Raji (cell line): ENCODE measurements around the gene ASAP2.

ENCODE experiments used
- POLR2A ChIP-seq: IDR thresholded peaks from 2 replicates; pipeline ENCODE4 v1.6.1; 2011; ENCODE audit warnings: low read depth, low read length, control low read depth; ENCODE audit not compliant: insufficient read depth

Gene ASAP2

DNA sequence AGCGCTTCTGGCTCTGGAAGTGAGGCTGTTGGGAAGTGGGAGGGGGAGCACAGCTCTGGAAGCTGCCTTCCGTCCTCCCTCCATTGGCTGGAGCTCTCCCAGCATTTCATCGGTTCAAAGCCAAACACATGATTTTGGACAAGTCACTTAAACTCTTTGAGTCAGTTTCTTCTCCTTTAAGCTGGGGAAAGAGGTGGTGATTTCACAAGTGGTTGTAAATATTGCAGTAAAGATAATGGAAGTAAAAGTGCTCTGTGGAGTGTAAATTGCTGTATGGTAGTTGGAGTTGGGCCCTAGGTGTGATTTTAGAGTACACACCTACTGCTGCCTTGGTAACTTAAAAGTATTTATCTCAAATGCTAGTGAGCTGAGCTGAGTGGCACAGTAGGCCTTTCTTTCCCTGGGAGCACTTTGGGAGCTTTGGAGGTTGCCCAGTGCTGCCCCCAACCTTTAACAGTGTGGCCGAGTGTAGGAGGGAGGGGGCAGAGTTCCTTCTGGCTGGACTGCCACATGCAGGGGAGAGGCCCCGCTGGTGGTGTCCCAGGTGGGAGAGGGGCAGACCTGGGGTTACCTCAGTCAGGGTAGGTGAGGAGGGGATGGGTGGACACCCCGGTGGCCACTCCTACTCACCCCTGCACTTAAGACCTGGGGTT is 54.7 kb downstream of the ASAP2 start:
- no peak for TF ChIP-seq POLR2A

- TF ChIP-seq POLR2A: no peak
Observed at GRCh38 chr2:9262671-9263171, 56.1 kb downstream of the ASAP2 start.

GRCh38 chr2:9263428-9263827 is 56.8 kb downstream of the ASAP2 start:
- TF ChIP-seq POLR2A: no peak

DNA sequence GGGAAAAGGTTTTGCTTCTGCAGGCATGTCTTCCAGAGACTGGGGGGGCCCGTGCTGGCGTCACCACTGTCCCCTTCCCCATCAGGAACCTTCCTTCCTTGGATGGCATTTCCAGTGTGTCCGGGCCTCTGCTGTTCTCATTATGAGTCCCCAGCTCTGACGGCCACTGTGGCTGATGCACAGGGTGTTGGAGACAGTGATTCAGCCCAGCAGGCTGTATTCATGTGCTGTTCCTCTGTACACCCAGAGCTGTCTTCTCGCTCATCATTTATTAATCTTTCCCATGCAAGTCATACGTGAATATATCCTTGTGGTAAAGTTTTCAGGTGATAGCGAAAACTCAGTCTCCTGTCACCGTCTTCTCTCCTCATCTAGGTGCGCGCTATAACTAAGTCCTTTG is 57.7 kb downstream of the ASAP2 start:
- TF ChIP-seq POLR2A: no peak

GRCh38 chr2:9266711-9267110 is 60.1 kb downstream of the ASAP2 start:
- no peak for TF ChIP-seq POLR2A

DNA sequence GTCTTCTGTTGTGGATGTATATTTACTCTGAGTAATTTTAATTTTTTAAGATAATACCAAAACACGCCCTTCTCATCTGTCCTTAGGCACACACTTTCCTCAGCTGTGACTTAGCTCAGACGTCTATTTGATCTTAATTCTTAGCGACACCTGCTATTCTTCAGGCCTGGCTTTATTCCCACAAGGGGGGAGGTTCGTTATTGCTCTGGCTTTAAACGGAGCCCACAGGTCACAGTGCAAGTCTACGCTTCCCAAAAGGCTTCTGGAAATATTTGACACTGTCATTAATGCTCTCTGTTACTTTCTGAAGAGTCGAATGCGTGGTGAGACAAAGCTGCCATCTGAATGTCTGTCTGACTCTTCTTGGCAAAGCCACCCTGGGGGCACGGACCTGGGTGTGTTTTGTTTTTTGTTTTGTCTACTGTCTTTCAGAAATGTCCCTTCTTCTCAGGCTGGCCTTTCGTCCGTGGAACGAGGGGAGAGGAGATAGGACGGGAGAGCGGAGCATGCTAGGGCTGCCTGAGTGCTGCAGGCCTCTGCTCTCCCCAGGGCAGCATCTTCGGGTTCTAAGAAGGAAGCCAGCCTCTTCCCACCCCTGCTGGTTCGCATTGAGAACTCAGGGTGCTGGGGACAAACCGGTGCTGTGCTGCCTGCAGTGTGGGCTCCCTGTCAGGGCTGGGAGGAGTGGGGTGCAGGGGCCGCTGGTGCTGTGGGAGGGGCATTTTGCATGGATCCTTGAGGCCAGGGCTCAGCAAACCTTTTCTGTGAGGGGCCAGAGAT is 61.9 kb downstream of the ASAP2 start:
- no peak for TF ChIP-seq POLR2A

DNA sequence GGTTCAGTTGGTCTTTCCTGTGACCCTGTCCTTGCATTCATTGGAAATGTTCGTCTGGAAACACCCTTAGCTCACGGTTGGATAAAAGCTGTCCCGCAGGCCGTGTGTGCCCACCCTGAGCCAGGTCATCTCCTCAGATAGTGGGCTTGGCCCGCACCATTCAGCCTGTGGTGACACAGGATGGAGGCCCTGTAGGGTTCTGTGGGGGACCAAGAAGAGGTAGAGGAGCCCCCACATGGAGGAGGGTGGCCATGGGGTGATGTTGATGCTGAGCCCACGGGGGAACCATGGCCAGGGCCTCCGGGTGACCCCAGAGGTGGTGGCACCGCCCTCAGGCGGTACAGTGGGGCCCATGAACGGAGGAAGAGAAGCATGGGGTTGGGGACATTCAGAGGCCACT is 62.7 kb downstream of the ASAP2 start:
- no peak for TF ChIP-seq POLR2A

GRCh38 chr2:9269695-9270360 is 63.2 kb downstream of the ASAP2 start:
- no peak for TF ChIP-seq POLR2A

DNA sequence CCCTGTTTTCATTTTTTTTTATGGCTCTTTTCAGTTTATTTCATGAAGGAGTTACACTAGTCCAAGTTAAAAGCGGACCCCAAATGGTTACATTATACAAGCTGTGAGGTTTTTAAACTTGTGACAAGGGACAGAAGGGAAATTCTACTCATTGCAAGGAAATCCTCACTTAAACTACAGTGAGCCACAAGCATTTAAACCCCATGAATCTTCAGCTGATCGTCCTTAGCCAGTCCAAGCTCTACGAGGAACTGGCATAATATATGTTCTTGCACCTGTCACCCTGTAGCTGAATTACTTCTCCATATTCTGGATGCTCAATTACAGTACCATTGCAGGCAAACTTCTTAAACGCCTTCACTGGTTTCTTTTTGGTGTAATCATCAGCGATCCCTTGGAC is 64.5 kb downstream of the ASAP2 start:
- TF ChIP-seq POLR2A: no peak

- TF ChIP-seq POLR2A: no peak
Observed at GRCh38 chr2:9271691-9272090, 65.1 kb downstream of the ASAP2 start.

DNA sequence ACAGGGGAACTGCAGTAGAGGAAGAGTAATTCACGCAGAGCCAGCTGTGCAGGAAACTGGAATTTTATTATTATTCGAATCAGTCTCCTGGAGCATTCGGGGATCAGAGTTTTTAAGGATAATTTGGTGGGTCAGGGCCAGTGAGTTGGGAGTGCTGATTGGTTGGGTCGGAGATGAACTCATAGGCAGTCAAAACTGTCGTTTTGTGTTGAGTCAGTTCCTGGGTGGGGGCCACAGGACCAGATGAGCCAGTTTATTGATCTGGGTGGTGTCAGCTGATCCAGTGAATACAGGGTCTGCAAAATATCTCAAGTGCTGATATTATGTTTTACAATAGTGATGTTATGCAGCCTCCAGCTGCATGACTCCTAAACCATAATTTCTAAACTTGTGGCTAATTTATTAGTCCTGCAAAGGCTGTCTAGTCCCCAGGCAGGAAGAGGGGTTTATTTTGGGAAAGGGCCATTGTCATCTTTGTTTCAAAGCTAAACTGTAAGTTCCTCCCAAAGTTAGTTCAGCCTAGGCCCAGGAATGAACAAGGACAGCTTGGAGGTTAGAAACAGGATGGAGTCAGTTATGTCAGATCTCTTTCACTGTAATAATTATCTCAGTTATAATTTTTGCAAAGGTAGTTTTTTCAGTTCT is 67.0 kb downstream of the ASAP2 start:
- TF ChIP-seq POLR2A: no peak

- no peak for TF ChIP-seq POLR2A
Observed at GRCh38 chr2:9274701-9275343, 68.2 kb downstream of the ASAP2 start.

DNA sequence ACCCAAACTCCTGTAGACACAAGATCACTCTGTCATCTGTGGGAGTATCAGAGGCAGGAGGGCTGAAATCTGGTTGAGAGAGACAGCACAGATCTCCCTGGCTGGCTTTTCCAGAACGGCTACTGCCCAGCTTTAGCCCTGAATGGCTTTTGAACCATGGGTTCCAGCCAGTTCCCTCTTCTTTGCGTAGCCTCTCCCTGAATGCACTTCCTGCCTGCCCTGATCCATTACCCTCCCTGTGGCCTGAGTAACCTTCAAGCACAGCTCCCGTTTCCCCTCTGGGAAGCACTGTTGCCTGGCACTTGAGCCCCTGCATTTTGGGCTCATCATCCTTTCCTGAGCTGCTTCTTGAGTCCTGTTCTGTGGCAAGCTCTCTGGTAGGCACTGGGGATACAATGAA is 68.8 kb downstream of the ASAP2 start:
- no peak for TF ChIP-seq POLR2A

DNA sequence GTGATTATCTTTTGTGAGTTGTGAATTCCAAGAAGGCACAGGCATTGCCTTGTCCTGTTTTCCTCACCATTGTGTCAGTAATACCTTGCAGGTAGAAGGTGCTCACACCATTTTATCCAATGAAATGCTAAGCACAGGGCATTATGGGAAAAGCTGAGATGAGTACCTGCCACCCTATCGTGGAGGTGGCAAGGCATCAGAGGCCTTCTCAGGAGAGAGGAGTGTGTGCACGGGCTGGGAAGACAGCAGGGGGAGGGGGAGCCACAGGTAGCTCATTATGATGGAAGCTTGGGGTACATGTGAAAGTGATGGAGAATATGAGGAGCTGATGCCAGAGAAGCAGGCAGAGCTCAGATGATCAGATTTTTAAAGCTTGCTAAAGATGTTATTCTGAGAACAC is 69.5 kb downstream of the ASAP2 start:
- no peak for TF ChIP-seq POLR2A

- TF ChIP-seq POLR2A: no peak
Observed at GRCh38 chr2:9276901-9277451, 70.4 kb downstream of the ASAP2 start.

GRCh38 chr2:9278439-9278838 is 71.8 kb downstream of the ASAP2 start:
- no peak for TF ChIP-seq POLR2A
